ENCODE results near the gene PHKB.
"Not testable (repeated sequence)": the region's sequence is repeated elsewhere in the genome, so short reads cannot be mapped to it uniquely, and the experiment has no call there.

Gene PHKB

GRCh38 chr16:47631131-47631530 is 170.0 kb downstream of the PHKB start:
- DNase-seq, result no peak

GRCh38 chr16:47634126-47634525 is 173.0 kb downstream of the PHKB start:
- no peak for DNase-seq

- DNase-seq, result no peak
These were observed 173.6 kb downstream of the PHKB start for GRCh38 chr16:47634727-47635126.

- DNase-seq, result no peak
These were observed 175.5 kb downstream of the PHKB start for GRCh38 chr16:47636501-47637099.

- no peak for DNase-seq
These were observed 177.0 kb downstream of the PHKB start for GRCh38 chr16:47638175-47638574.

GRCh38 chr16:47640661-47641060 is 179.5 kb downstream of the PHKB start:
- DNase-seq, result no peak

GRCh38 chr16:47643323-47644000 is 182.3 kb downstream of the PHKB start:
- DNase-seq, result no peak

- DNase-seq, result no peak
These were observed 183.0 kb downstream of the PHKB start for GRCh38 chr16:47644166-47644565.

GRCh38 chr16:47644661-47645060 is 183.5 kb downstream of the PHKB start:
- no peak for DNase-seq

- DNase-seq, result no peak
These were observed 185.8 kb downstream of the PHKB start for GRCh38 chr16:47646914-47647313.

- DNase-seq, result no peak
These were observed 195.9 kb downstream of the PHKB start for GRCh38 chr16:47657032-47657431.

- no peak for DNase-seq
These were observed 196.8 kb downstream of the PHKB start for GRCh38 chr16:47657977-47658376.

GRCh38 chr16:47660540-47660939 is 199.4 kb downstream of the PHKB start:
- DNase-seq, result no peak

GRCh38 chr16:47664653-47665325 is 203.7 kb downstream of the PHKB start:
- DNase-seq, result no peak

- no peak for DNase-seq
These were observed 205.3 kb downstream of the PHKB start for GRCh38 chr16:47666434-47666833.

GRCh38 chr16:47667956-47668355 is 206.8 kb downstream of the PHKB start:
- DNase-seq, result no peak

- DNase-seq, result no peak
These were observed 211.3 kb downstream of the PHKB start for GRCh38 chr16:47672475-47672874.

- no peak for DNase-seq
These were observed 215.6 kb downstream of the PHKB start for GRCh38 chr16:47676635-47677177.

GRCh38 chr16:47681571-47681970 is 220.4 kb downstream of the PHKB start:
- DNase-seq, result not testable (repeated sequence)

- DNase-seq, result no peak
These were observed 226.6 kb downstream of the PHKB start for GRCh38 chr16:47687694-47688093.

GRCh38 chr16:47693226-47693625 is 232.1 kb downstream of the PHKB start:
- DNase-seq, result no peak

- no peak for DNase-seq
These were observed 233.4 kb downstream of the PHKB start for GRCh38 chr16:47694543-47694942.

GRCh38 chr16:47695756-47696155 is 234.6 kb downstream of the PHKB start:
- no peak for DNase-seq

- no peak for DNase-seq
These were observed 236.7 kb downstream of the PHKB start for GRCh38 chr16:47697826-47698225.

Data from KG1 (cell line).